ENCODE data around the gene PTPRR. TPM values are rescaled to one million over a fixed set of nuclear protein-coding genes. Genes with fewer than 3 reads are reported as not detected.

Gene PTPRR, protein sequence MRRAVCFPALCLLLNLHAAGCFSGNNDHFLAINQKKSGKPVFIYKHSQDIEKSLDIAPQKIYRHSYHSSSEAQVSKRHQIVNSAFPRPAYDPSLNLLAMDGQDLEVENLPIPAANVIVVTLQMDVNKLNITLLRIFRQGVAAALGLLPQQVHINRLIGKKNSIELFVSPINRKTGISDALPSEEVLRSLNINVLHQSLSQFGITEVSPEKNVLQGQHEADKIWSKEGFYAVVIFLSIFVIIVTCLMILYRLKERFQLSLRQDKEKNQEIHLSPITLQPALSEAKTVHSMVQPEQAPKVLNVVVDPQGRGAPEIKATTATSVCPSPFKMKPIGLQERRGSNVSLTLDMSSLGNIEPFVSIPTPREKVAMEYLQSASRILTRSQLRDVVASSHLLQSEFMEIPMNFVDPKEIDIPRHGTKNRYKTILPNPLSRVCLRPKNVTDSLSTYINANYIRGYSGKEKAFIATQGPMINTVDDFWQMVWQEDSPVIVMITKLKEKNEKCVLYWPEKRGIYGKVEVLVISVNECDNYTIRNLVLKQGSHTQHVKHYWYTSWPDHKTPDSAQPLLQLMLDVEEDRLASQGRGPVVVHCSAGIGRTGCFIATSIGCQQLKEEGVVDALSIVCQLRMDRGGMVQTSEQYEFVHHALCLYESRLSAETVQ
- 18.5 TPM for total RNA-seq

GRCh38 chr12:70920251-70920851 lies at the start of gene PTPRR:
PTPRR (minus strand) TSS chr12:70920738; CDS start chr12:70920390, 348 bp downstream.

GRCh38 chr12:70637303-70638085 lies 283.0 kb downstream of the PTPRR start, which contains the start of gene PTPRB:
PTPRB (minus strand) TSS chr12:70637429; CDS start chr12:70637395, 34 bp downstream.

Small RNA genes lying within 50 kb of the gene (small RNA-seq; reads per million reads assigned to genes)
- not detected for gene RF00019 (ENCODE audit: low replicate concordance)

Other genes with a start within 250 kb of the PTPRR start
- gene TSPAN8, start 237.3 kb upstream of the PTPRR start, total RNA-seq: not detected